Choroid plexus epithelial cell (primary cell): Measurements from ENCODE around the gene MYO1A.

Experiments
- DNase-seq: peaks from one replicate; pipeline ENCODE4 v3.0.0-alpha.2; 2010; ENCODE audit warnings: low read depth
- H3K4me3 ChIP-seq: 2 replicates; pipeline ENCODE4 v1.5.1; 2011; ENCODE audit warnings: low read depth, mild to moderate bottlenecking, control low read depth, low read length, moderate library complexity
- CTCF ChIP-seq: conservative IDR thresholded peaks from 2 replicates; pipeline ENCODE4 v1.5.1; 2011; ENCODE audit warnings: low read depth, mild to moderate bottlenecking, control low read depth, inconsistent platforms, low read length, moderate library complexity

Gene MYO1A

GRCh38 chr12:57095440-57095839 is 45.5 kb upstream of the MYO1A start:
- TF ChIP-seq CTCF = no peak
- no peak for DNase-seq
- H3K4me3 ChIP-seq = no peak overlapping the region

- DNase-seq = no peak
- H3K4me3 ChIP-seq = no peak overlapping the region
- no peak for TF ChIP-seq CTCF
Observed at GRCh38 chr12:57094208-57095160, 44.6 kb upstream of the MYO1A start.

DNA sequence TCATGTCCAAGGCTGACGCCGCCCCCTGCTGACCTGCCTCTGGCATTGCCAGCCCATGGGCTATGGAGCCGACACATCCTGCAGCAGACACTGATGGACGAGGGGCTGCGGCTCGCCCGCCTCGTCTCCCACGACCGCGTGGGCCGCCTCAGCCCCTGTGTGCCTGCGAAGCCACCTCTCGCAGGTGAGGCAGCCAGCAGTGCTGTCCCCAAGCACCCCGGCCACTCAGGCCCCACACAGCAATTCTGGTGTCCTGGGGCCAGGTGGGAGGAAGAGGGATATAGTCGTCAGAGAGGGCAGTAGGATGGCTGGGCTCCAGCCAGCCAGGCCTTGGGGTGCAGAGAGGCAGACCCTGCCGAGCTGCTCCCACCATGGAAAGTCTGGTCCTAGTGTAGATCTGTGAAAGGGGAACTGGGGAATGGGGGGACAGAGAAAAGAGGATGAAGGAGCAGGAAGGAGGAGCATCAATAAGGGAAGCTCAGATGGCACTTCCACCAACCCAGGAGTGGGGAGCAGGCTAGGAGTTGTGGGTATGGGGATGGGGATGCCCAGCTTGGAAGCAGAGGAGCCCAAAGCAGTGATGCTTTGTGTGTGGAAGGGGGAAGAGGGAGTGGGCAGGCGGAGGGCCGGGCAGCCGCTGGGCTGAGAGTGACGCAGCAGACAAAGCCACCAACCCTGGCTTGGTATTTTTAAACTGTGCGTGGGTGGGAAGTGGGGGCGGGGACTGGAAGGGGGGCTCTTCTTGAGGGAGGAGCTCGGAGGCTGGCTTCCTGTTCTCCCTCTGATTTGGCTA is 43.7 kb upstream of the MYO1A start:
- peak overlapping the region; percentile 26 for H3K4me3 ChIP-seq
- DNase-seq = peak; percentile 90
- TF ChIP-seq CTCF = peak; percentile 65

- no peak overlapping the region for H3K4me3 ChIP-seq
- no peak for TF ChIP-seq CTCF
- no peak for DNase-seq
Observed at GRCh38 chr12:57092876-57093414, 43.0 kb upstream of the MYO1A start.

- no peak for TF ChIP-seq CTCF
- DNase-seq = no peak
- H3K4me3 ChIP-seq = no peak overlapping the region
Observed at GRCh38 chr12:57092529-57092862, 42.6 kb upstream of the MYO1A start.

DNA sequence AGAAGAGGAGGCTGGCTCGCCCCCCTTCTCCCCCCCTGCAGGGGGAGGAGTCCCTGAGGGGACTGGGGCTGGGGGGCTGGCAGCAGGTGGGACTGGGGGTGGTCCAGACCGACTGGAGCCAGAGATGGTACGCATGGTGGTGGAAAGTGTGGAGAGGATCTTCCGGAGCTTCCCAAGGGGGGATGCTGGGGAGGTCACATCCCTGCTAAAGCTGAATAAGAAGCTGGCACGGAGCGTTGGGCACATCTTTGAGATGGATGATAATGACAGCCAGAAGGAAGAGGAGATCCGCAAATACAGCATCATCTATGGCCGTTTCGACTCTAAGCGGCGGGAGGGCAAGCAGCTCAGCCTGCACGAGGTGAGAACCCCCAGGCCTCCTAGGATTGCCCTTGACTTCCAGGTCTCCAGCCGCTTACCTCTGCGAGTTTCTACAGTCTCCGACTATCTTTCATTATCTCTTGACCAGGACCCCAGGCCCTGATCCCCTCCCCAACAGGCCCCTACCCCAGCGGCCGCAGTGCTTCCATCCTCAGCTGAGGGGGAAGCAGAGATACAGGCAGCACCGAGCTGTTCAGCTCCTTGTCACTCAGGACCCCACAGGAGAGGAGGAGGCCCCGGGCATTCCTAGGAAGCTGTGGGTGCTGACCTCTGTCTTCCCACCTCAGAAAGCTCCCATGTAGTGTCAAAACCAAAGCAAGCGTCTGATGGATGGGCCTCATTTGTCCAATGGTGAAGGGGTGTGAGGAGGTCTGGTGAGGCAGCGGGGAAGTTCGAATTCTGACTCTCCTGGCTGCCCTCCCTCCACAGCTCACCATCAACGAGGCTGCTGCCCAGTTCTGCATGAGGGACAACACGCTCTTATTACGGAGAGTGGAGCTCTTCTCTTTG is 42.0 kb upstream of the MYO1A start:
- H3K4me3 ChIP-seq = peak overlapping the region; percentile 93
- DNase-seq = no peak
- no peak for TF ChIP-seq CTCF
